HG02981 (cell line): ENCODE measurements around the gene KAZN.

Experiments
- ATAC-seq: cut with Tn5 transposase; IDR thresholded peaks from one replicate; pipeline ENCODE4 v1.9.1; 2021; ENCODE audit warnings: mild to moderate bottlenecking, moderate library complexity; ENCODE audit not compliant: unreplicated experiment

Gene KAZN

DNA sequence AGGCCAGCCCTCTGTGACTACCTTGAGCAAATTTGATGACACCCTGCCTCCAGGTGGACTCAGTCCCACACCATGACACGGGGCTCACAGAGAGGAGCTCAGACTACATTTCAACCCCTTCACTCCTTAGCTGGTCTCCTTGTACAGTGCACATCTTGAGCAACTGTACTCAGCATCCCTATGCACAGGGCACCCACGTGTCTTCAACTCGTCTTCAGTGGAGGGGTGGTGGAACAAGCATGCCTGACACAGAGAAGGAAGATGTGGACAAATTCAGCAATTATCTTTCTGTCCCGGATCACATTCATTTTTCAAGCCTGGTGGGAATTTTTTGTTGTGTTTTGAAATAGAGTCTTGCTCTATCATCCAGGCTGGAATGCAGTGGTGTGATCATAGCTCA, 213.7 kb downstream of the KAZN start:
- ATAC-seq, result no peak

DNA sequence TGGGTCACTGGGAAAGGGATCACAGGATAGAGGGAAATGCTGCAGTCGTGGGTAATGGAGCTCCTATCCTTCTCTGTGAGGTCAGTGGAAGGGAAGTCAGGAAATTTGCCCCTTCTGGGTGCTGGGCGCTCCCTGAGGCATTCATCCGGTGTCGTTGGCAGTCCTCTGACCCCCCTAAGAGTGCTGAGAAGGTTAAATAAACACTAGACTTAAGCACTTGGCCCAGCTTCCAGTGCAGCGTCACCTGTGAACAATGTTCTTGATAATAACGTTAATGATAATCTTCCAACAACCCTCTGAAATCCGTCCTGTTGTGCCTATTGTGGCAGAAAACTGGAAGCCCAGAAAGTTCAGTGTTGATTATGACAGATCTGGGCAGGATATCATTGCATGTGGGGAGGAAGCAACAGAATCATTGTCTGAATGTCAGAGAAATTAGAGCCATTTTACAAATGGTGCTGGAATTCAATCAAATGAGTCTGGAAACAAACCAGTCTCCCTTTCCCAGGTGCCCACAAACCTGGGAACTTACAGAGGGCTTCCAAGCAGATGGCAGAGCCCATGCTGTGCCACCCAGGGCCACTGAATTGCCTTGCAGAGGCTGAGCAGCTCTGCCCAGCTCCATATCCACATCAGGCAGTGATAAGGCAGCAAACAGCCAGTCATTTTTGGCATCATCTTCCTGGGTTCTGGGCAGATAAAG, 216.8 kb downstream of the KAZN start:
- ATAC-seq, result no peak

- ATAC-seq, result no peak
Measured at GRCh38 chr1:14817223-14818170, 219.0 kb downstream of the KAZN start.

- ATAC-seq, result no peak
Measured at GRCh38 chr1:14820295-14821085, 222.0 kb downstream of the KAZN start.

DNA sequence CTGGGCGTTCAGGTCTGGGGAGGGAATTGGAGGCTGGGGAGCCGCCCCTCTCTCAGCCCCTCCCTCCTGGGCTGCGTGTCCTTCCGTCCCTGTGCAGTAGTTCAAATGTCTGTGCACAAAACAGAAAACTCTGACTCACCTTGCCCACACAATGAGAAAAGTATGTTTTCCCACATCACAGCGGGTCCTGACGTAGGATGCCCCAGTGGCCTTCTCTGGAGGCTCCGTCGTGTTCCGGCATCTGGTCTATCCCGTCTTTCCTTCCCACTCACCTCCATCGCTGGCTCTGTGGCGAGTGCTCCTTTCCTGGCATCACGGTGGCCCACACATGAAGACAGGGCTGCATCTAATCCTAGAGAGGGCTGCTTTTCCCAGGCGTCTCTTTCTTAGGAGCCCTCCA, 224.0 kb downstream of the KAZN start:
- ATAC-seq, result no peak

DNA sequence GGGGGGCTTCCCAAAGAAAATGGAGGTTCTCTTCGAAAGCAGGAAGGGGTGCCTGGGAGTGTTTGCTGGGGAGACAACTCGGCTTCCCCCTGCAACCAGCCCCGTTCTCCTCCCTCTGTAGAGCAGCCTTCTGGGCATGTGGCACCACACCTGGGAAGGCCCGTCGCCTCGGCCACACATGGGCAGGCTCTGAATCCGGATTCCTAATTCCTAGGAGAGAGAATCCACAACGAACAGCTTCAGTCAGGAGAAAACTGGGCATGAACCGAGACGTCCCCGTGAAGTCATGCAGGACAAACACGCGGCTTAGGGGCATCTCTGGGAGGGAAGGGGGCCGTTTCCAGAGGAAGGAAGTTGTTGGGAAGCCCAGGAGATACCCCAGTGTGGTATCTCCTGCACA, 224.5 kb downstream of the KAZN start:
- ATAC-seq, result no peak

GRCh38 chr1:14824314-14824915, 225.9 kb downstream of the KAZN start:
- ATAC-seq, result no peak

DNA sequence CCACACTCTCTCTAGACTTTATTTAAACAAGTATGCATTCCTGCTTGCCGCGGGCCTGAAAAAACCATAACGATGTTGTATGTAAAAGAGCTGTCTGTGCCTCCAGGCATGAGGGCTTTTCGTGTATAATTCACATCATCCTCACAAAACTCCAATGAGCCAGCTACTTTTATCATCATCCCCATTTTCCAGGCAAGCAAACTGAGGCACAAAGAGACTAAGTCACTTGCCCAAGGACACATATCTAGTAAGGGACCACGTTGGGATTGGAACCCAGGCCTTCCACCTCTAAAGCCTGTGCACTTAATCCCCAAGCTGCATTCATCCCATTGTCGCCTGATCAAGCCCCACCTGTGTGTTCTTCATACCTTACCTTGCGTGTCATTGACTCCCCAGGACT, 226.9 kb downstream of the KAZN start:
- ATAC-seq, result no peak

GRCh38 chr1:14826172-14826636, 227.7 kb downstream of the KAZN start:
- no peak for ATAC-seq

DNA sequence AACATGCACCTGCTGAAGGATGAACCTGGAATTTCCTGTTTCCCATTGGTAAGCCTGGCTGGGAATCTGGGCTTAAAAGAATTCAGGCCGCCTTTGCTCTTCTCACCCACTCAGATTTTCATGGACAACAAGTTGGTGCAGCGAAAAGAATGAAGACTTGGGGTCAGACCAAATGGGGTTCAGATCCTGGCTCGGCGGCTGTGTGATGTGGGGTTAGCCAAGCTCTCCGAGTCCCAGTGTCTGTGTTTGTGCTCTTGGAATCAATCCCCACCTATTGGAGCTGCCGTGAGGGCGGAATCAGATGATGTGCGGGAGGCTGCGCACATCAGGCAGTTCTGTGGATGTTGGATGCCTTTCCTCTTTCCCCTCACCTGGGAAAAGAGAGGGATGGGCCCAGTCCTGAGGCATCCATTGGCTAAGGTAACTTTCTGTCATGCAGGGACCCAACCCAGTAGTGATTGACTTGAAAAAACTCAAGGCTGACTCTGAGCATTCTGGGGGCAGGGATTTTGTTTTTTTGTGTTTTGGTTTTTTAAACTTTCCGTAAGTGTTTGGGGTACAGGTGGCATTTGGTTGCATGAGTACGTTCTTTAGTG, 228.3 kb downstream of the KAZN start:
- ATAC-seq, result no peak

GRCh38 chr1:14827870-14828269, 229.4 kb downstream of the KAZN start:
- ATAC-seq, result no peak

DNA sequence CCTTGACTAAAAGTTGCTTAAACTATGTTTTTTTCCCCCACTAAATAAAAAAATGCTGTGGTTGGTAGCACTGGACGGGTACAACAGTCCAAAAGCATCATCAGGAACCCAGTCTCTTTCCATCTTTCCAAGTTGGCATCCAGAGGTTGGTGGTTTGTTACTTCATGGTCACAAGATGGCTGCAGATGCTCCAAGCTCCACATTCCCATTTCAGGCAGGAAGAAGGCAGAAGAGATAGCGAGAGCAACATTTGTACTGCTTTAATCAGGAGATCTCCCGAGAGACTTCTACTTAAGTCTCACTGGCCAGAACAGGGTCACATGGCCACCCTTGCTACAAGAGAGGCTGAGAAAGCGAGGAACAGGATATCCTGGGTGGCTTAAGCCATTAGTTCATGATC, 230.2 kb downstream of the KAZN start:
- no peak for ATAC-seq

GRCh38 chr1:14835725-14836124, 237.2 kb downstream of the KAZN start:
- no peak for ATAC-seq

- no peak for ATAC-seq
Measured at GRCh38 chr1:14836426-14837140, 238.1 kb downstream of the KAZN start.

- ATAC-seq, result no peak
Measured at GRCh38 chr1:14840374-14840773, 241.9 kb downstream of the KAZN start.

GRCh38 chr1:14841456-14841855, 243.0 kb downstream of the KAZN start:
- no peak for ATAC-seq

DNA sequence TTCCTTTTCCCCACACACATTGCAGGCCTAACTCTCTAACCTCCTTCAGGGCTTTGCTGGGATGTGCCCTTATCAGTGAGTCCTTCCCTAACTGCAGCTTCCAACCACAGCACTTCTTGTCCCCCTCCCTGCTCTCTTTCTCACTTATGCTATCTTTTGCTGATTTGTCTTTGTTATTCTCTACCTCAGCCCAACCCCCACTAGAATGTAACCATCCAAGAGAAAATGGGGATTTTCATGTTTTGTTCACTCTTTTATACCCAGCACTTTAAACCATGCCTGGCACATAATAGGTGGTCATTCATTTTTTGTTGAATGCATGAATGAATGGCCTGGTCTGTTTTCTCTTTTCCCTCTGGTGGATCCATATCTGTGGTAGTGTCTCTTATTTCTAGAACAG, 243.5 kb downstream of the KAZN start:
- no peak for ATAC-seq

DNA sequence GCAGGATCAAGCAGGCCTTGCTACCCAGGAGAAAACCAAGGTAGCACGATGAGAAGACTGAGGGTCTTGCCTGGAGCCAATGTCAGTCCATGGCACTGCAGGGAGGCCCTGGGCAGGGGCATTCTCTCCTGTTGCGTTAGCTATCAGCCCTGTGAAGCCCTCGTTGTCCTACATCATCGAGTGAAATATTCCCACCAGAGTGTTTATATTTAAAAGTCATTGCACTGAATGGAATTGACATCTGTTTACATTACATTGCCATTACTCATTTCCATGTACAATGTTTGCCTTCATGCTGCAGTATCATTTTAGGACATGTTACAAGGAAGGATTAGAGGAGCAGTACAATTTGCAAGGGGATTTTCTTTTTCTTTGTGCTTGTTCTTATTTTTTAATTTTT, 243.9 kb downstream of the KAZN start:
- ATAC-seq, result no peak

DNA sequence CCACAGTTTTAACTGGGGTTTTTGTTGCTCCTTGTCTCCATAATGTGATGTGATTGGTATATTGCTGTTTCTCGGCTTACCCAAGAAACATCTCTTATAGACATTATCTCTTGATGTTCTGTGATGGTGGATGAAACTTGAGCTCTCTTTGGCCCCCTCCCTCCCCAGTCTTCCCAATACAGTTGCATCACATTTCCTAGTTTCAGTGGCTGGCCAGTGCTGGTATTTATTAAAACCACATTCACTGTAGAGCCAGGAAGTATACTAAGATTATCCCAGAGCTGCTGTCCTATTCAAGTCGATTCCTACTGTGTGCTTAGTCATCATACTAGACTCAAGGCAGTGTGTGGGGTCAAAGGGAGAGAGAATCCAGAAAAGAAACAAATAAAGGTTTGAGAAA, 244.4 kb downstream of the KAZN start:
- ATAC-seq, result no peak

DNA sequence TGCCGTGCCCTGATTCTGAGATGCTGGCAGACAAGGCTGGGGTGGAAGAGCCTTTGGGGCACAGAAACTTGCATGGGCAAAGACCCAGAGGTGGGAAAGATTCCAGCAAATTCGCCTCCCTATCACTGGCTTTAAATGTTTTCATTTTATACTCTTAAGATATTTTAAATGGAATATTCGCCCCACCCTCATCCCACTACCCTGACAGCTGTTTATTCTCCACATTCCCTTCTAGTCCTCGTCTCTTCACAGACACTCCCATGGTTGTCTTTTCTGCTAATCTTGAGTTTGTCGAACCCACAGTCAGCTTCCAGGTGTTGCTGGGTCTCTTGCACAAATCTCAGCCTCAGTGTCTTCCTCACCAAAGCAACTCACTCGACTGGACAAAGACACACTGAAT, 245.0 kb downstream of the KAZN start:
- ATAC-seq, result no peak
